WTC11 (cell line): ENCODE results near the gene GNG4. TPM values are rescaled to one million over a fixed set of nuclear protein-coding genes. Genes with fewer than 3 reads are reported as not detected.

ENCODE experiments used
- ATAC-seq: fragments of 200-7000 bp; cut with Tn5 transposase; 2 replicates; pipeline ENCODE4 v1.10.0; 2021; ENCODE audit warnings: mild to moderate bottlenecking, moderate library complexity
- CTCF ChIA-PET: fragments of 300-600 bp; sonication (Branson Sonifier 250); formaldehyde crosslinking; loops from one replicate; lab custom pipeline; 2021; ENCODE audit warnings: antibody characterized with exemption; lab: Charles Lee
- POLR2A ChIA-PET: fragments of 350-600 bp; sonication (Branson Sonifier 250); formaldehyde crosslinking; loops from one replicate; lab custom pipeline; 2021; ENCODE audit warnings: antibody characterized with exemption; lab: Charles Lee
- DNase-seq: peaks from one replicate; pipeline ENCODE4 v3.0.0; 2021; ENCODE audit warnings: low spot score
- H3K27ac Mint-ChIP-seq: 2 replicates; pipeline ENCODE4 v1.8.0; 2021; ENCODE audit warnings: mixed read lengths
- H3K27me3 Mint-ChIP-seq: 2 replicates; pipeline ENCODE4 v1.8.0; 2021; ENCODE audit warnings: low read depth, mild to moderate bottlenecking, moderate library complexity, mixed read lengths
- H3K36me3 Mint-ChIP-seq: 2 replicates; pipeline ENCODE4 v1.8.0; 2021; ENCODE audit warnings: mixed read lengths
- H3K4me1 Mint-ChIP-seq: 2 replicates; pipeline ENCODE4 v1.8.0; 2022; ENCODE audit warnings: mixed read lengths
- H3K4me3 Mint-ChIP-seq: 2 replicates; pipeline ENCODE4 v1.8.0; 2021; ENCODE audit warnings: mild to moderate bottlenecking, moderate library complexity, mixed read lengths
- H3K9me3 Mint-ChIP-seq: 2 replicates; pipeline ENCODE4 v1.8.0; 2021; ENCODE audit warnings: mixed read lengths
- ATF2 ChIP-seq: sonication (generic); formaldehyde crosslinking; IDR thresholded peaks from 2 replicates; pipeline ENCODE4 v1.8.1; 2022; ENCODE audit warnings: low read depth, missing genetic modification reagents, borderline replicate concordance
- ATF6 ChIP-seq: sonication (generic); formaldehyde crosslinking; IDR thresholded peaks from 2 replicates; pipeline ENCODE4 v1.8.1; 2023; ENCODE audit warnings: mild to moderate bottlenecking, missing genetic modification reagents
- CDX4 ChIP-seq: fragments of 250-450 bp; sonication (Bioruptor Pico); IDR thresholded peaks from 2 replicates; pipeline ENCODE4 v1.9.0; 2021; ENCODE audit warnings: moderate library complexity, mild to moderate bottlenecking, inconsistent platforms, borderline replicate concordance
- CREB1 ChIP-seq: sonication (generic); formaldehyde crosslinking; IDR thresholded peaks from 2 replicates; pipeline ENCODE4 v1.8.0; 2023; ENCODE audit warnings: mild to moderate bottlenecking, missing genetic modification reagents
- ESRRA ChIP-seq: sonication (generic); formaldehyde crosslinking; IDR thresholded peaks from 2 replicates; pipeline ENCODE4 v1.8.1; 2022; ENCODE audit warnings: mild to moderate bottlenecking, missing genetic modification reagents, borderline replicate concordance
- JAZF1 ChIP-seq: fragments of 250-450 bp; sonication (Bioruptor Pico); IDR thresholded peaks from 2 replicates; pipeline ENCODE4 v1.9.0; 2021; ENCODE audit warnings: moderate library complexity, mild to moderate bottlenecking, inconsistent platforms
- NR3C1 ChIP-seq: sonication (generic); formaldehyde crosslinking; conservative IDR thresholded peaks from 2 replicates; pipeline ENCODE4 v1.8.1; 2023; ENCODE audit warnings: low read depth, mild to moderate bottlenecking, missing genetic modification reagents
- OVOL2 ChIP-seq: fragments of 250-450 bp; sonication (Bioruptor Pico); IDR thresholded peaks from 2 replicates; pipeline ENCODE4 v1.9.0; 2021; ENCODE audit warnings: mild to moderate bottlenecking, borderline replicate concordance
- SMAD4 ChIP-seq: sonication (generic); formaldehyde crosslinking; IDR thresholded peaks from 2 replicates; pipeline ENCODE4 v1.8.0; 2022; ENCODE audit warnings: mild to moderate bottlenecking, missing genetic modification reagents
- ZNF232 ChIP-seq: sonication (generic); formaldehyde crosslinking; IDR thresholded peaks from 2 replicates; pipeline ENCODE4 v1.8.0; 2022; ENCODE audit warnings: mild to moderate bottlenecking, missing genetic modification reagents
- ZNF425 ChIP-seq: fragments of 250-450 bp; sonication (Bioruptor Pico); conservative IDR thresholded peaks from 2 replicates; pipeline ENCODE4 v1.9.0; 2021; ENCODE audit warnings: mild to moderate bottlenecking
- ZSCAN18 ChIP-seq: fragments of 250-450 bp; sonication (Bioruptor Pico); IDR thresholded peaks from 2 replicates; pipeline ENCODE4 v2.1.2; 2022; ENCODE audit warnings: mild to moderate bottlenecking, moderate library complexity
- total RNA-seq: library from RNA; stranded (reverse); gene quantifications from 3 replicates; pipeline ENCODE4 v1.2.3, GENCODE V29; 2021
- TF ChIP-seq, protein P1 (sequence below): sonication (generic); formaldehyde crosslinking; IDR thresholded peaks from 2 replicates; pipeline ENCODE4 v1.8.1; 2023; ENCODE audit warnings: mild to moderate bottlenecking, missing genetic modification reagents, borderline replicate concordance
- TF ChIP-seq, protein P2 (sequence below): sonication (generic); formaldehyde crosslinking; IDR thresholded peaks from 2 replicates; pipeline ENCODE4 v1.8.1; 2023; ENCODE audit warnings: mild to moderate bottlenecking, missing genetic modification reagents
- TF ChIP-seq, protein P3 (sequence below): sonication (generic); formaldehyde crosslinking; IDR thresholded peaks from 2 replicates; pipeline ENCODE4 v1.8.0; 2022; ENCODE audit warnings: missing genetic modification reagents

Gene GNG4
- total RNA-seq, 1 experiment from 2014 or later: 38.3 TPM

DNA sequence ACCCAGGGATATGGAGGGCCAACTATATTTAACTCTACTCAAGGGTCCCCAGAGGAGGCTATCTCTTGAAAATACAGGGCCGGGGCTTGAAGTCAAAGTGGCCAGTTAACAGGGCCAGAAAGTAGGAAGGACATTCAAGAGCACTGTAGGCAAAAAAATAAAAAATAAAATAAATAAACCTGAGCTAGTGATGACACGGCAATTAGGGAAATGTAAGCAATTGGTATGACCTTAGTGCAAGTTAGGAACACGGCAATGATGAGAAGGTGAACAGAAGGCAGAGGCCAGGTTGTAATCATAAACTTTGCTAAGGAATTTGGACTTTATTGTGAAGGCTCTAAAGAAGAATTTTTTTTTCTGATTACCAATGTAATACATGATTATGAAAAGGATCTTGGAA is 142.0 kb downstream of the GNG4 start:
- peaks cover 4% of the 10 kb centered on the region for H3K4me1 Mint-ChIP-seq
- no peaks in the 10 kb centered on the region for H3K27me3 Mint-ChIP-seq
- no peaks in the 10 kb centered on the region for H3K36me3 Mint-ChIP-seq
- H3K9me3 Mint-ChIP-seq: no peaks in the 10 kb centered on the region
- H3K4me3 Mint-ChIP-seq: no peak overlapping the region
- ATAC-seq: no peak
- H3K27ac Mint-ChIP-seq: no peak overlapping the region
- DNase-seq: no peak
- ChIA-PET POLR2A (no interaction called here), CTCF (interaction anchor here (1.4 kb wide), 1 partner anchor 9 kb away, joined by 4 read pairs; no protein-coding TSS in a partner anchor)
- no peak for TF ChIP-seq ATF2 (CRISPR knock-in tag)

GRCh38 chr1:235504494-235505222 is 144.9 kb downstream of the GNG4 start:
- ChIA-PET CTCF (interaction anchor here (0.6 to 3.3 kb wide), 44 partner anchors 9 to 1987 kb away, joined by 3 to 26 read pairs (median 4); partner anchors contain the start of gene LYST), POLR2A (interaction anchor here (0.5 to 2.3 kb wide), 15 partner anchors 9 to 1190 kb away, joined by 3 to 7 read pairs (median 4); partner anchors contain the start of genes ARID4B, GGPS1 and TOMM20)
- Mint-ChIP-seq H3K4me3 (peak overlapping the region; percentile 96), H3K27ac (peak overlapping the region; percentile 99), H3K27me3 (no peaks in the 10 kb centered on the region), H3K36me3 (no peaks in the 10 kb centered on the region), H3K4me1 (peaks cover 23% of the 10 kb centered on the region), H3K9me3 (no peaks in the 10 kb centered on the region)
- DNase-seq (peak; percentile 100), ATAC-seq (peak; percentile 86)
- no peak for TF ChIP-seq CREB1 (CRISPR knock-in tag)
- peak; percentile 46; the same call in 1 of the 2 replicates for TF ChIP-seq ZNF232 (CRISPR knock-in tag)
- no peak for TF ChIP-seq JAZF1 (CRISPR knock-in tag)
- no peak for TF ChIP-seq CDX4 (CRISPR knock-in tag)
- no peak for TF ChIP-seq OVOL2 (CRISPR knock-in tag)
- TF ChIP-seq, protein P1, sequence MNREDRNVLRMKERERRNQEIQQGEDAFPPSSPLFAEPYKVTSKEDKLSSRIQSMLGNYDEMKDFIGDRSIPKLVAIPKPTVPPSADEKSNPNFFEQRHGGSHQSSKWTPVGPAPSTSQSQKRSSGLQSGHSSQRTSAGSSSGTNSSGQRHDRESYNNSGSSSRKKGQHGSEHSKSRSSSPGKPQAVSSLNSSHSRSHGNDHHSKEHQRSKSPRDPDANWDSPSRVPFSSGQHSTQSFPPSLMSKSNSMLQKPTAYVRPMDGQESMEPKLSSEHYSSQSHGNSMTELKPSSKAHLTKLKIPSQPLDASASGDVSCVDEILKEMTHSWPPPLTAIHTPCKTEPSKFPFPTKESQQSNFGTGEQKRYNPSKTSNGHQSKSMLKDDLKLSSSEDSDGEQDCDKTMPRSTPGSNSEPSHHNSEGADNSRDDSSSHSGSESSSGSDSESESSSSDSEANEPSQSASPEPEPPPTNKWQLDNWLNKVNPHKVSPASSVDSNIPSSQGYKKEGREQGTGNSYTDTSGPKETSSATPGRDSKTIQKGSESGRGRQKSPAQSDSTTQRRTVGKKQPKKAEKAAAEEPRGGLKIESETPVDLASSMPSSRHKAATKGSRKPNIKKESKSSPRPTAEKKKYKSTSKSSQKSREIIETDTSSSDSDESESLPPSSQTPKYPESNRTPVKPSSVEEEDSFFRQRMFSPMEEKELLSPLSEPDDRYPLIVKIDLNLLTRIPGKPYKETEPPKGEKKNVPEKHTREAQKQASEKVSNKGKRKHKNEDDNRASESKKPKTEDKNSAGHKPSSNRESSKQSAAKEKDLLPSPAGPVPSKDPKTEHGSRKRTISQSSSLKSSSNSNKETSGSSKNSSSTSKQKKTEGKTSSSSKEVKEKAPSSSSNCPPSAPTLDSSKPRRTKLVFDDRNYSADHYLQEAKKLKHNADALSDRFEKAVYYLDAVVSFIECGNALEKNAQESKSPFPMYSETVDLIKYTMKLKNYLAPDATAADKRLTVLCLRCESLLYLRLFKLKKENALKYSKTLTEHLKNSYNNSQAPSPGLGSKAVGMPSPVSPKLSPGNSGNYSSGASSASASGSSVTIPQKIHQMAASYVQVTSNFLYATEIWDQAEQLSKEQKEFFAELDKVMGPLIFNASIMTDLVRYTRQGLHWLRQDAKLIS (CRISPR knock-in tag): no peak
- no peak for TF ChIP-seq SMAD4 (CRISPR knock-in tag)
- TF ChIP-seq ESRRA (CRISPR knock-in tag): peak; percentile 63; the same call in 1 of the 2 replicates
- TF ChIP-seq, protein P2, sequence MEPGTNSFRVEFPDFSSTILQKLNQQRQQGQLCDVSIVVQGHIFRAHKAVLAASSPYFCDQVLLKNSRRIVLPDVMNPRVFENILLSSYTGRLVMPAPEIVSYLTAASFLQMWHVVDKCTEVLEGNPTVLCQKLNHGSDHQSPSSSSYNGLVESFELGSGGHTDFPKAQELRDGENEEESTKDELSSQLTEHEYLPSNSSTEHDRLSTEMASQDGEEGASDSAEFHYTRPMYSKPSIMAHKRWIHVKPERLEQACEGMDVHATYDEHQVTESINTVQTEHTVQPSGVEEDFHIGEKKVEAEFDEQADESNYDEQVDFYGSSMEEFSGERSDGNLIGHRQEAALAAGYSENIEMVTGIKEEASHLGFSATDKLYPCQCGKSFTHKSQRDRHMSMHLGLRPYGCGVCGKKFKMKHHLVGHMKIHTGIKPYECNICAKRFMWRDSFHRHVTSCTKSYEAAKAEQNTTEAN (CRISPR knock-in tag): 0 out of 2 replicates have a peak, but pooled peaks have one; percentile 58
- no peak for TF ChIP-seq ATF6 (CRISPR knock-in tag)
- TF ChIP-seq ZNF425: no peak
- no peak for TF ChIP-seq ZSCAN18 (CRISPR knock-in tag)
- TF ChIP-seq, protein P3, sequence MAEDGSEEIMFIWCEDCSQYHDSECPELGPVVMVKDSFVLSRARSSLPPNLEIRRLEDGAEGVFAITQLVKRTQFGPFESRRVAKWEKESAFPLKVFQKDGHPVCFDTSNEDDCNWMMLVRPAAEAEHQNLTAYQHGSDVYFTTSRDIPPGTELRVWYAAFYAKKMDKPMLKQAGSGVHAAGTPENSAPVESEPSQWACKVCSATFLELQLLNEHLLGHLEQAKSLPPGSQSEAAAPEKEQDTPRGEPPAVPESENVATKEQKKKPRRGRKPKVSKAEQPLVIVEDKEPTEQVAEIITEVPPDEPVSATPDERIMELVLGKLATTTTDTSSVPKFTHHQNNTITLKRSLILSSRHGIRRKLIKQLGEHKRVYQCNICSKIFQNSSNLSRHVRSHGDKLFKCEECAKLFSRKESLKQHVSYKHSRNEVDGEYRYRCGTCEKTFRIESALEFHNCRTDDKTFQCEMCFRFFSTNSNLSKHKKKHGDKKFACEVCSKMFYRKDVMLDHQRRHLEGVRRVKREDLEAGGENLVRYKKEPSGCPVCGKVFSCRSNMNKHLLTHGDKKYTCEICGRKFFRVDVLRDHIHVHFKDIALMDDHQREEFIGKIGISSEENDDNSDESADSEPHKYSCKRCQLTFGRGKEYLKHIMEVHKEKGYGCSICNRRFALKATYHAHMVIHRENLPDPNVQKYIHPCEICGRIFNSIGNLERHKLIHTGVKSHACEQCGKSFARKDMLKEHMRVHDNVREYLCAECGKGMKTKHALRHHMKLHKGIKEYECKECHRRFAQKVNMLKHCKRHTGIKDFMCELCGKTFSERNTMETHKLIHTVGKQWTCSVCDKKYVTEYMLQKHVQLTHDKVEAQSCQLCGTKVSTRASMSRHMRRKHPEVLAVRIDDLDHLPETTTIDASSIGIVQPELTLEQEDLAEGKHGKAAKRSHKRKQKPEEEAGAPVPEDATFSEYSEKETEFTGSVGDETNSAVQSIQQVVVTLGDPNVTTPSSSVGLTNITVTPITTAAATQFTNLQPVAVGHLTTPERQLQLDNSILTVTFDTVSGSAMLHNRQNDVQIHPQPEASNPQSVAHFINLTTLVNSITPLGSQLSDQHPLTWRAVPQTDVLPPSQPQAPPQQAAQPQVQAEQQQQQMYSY (CRISPR knock-in tag): no peak
- no peak for TF ChIP-seq NR3C1
